Measurements from ENCODE around the gene PPFIBP2. TPM values are rescaled to one million over a fixed set of nuclear protein-coding genes. Genes with fewer than 3 reads are reported as not detected.

The PPFIBP2 gene
- total and polyA plus RNA-seq, 4 donors, result 7.7 to 51.3 (median 18.6) TPM

- WGBS, 2 donors, result 93 to 96% methylated on average over 4 of the region's 4 CpGs
- Histone ChIP-seq H3K4me3 (no peak overlapping the region), H3K4me1 (ENCODE audit: control insufficient read depth in 5 of 5, insufficient read depth in 5 of 5, low read length in 5 of 5) (peaks cover 0 to 6% (median 4%) of the 10 kb centered on the region in 5 donors), H3K27ac (ENCODE audit: low read depth in 1 of 2, low read length in 1 of 2) (no peak overlapping the region), H3K27me3 (ENCODE audit: control insufficient read depth in 3 of 3, insufficient read depth in 3 of 3, low read length in 2 of 3) (no peaks in the 10 kb centered on the region), H3K9me3 (ENCODE audit: control insufficient read depth in 4 of 4, insufficient read depth in 3 of 4, low read length in 3 of 4) (no peaks in the 10 kb centered on the region), H3K36me3 (ENCODE audit: control insufficient read depth in 4 of 4, insufficient read depth in 4 of 4, low read length in 4 of 4) (peaks cover 0 to 7% (median 0%) of the 10 kb centered on the region in 4 donors), H3K9ac (ENCODE audit: insufficient read depth in 1 of 2, low read length in 2 of 2) (no peak overlapping the region)
- DNase-seq (no peak), ATAC-seq (ENCODE audit: insufficient read depth, low FRiP score) (no peak)
- no peak for TF ChIP-seq CTCF (IDR thresholded peaks at IDR 0.05; ENCODE audit: control extremely low read depth, extremely low read depth)
Observed at GRCh38 chr11:7552666-7553065, 38.9 kb downstream of the PPFIBP2 start.

- ATAC-seq (ENCODE audit: insufficient read depth, low FRiP score) (peak; percentile 54), DNase-seq (no peak)
- no peak overlapping the region for H3K9ac ChIP-seq (ENCODE audit: insufficient read depth in 1 of 2, low read length in 2 of 2)
- H3K9me3 ChIP-seq (ENCODE audit: control insufficient read depth in 4 of 4, insufficient read depth in 3 of 4, low read length in 3 of 4), result no peaks in the 10 kb centered on the region
- no peaks in the 10 kb centered on the region for H3K27me3 ChIP-seq (ENCODE audit: control insufficient read depth in 3 of 3, insufficient read depth in 3 of 3, low read length in 2 of 3)
- H3K27ac ChIP-seq (ENCODE audit: low read depth in 1 of 2, low read length in 1 of 2), result peak overlapping the region in 1 of 2 donors; percentile 85
- H3K4me1 ChIP-seq (ENCODE audit: control insufficient read depth in 5 of 5, insufficient read depth in 5 of 5, low read length in 5 of 5), result peaks cover 0 to 9% (median 4%) of the 10 kb centered on the region in 5 donors
- WGBS, 2 donors, result 75 to 87% methylated on average over 7 of the region's 7 CpGs
- H3K4me3 ChIP-seq, result no peak overlapping the region
- TF ChIP-seq CTCF (IDR thresholded peaks at IDR 0.05; ENCODE audit: control extremely low read depth, extremely low read depth), result no peak
- peaks cover 0 to 3% (median 0%) of the 10 kb centered on the region in 4 donors for H3K36me3 ChIP-seq (ENCODE audit: control insufficient read depth in 4 of 4, insufficient read depth in 4 of 4, low read length in 4 of 4)
Observed at GRCh38 chr11:7555052-7555699, 41.4 kb downstream of the PPFIBP2 start.

GRCh38 chr11:7558046-7558445 lies 44.2 kb downstream of the PPFIBP2 start:
- Histone ChIP-seq H3K9ac (ENCODE audit: insufficient read depth in 1 of 2, low read length in 2 of 2) (no peak overlapping the region), H3K9me3 (ENCODE audit: control insufficient read depth in 4 of 4, insufficient read depth in 3 of 4, low read length in 3 of 4) (no peaks in the 10 kb centered on the region), H3K4me3 (no peak overlapping the region), H3K36me3 (ENCODE audit: control insufficient read depth in 4 of 4, insufficient read depth in 4 of 4, low read length in 4 of 4) (no peaks in the 10 kb centered on the region), H3K27ac (ENCODE audit: low read depth in 1 of 2, low read length in 1 of 2) (no peak overlapping the region), H3K4me1 (ENCODE audit: control insufficient read depth in 5 of 5, insufficient read depth in 5 of 5, low read length in 5 of 5) (peaks cover 0 to 6% (median 4%) of the 10 kb centered on the region in 5 donors), H3K27me3 (ENCODE audit: control insufficient read depth in 3 of 3, insufficient read depth in 3 of 3, low read length in 2 of 3) (no peaks in the 10 kb centered on the region)
- no peak for DNase-seq
- ATAC-seq (ENCODE audit: insufficient read depth, low FRiP score), result no peak
- no peak for TF ChIP-seq CTCF (IDR thresholded peaks at IDR 0.05; ENCODE audit: control extremely low read depth, extremely low read depth)

Measured in lung (tissue), 12 donors.